Right kidney (tissue), 1 donor: ENCODE data around the gene B9D1.

Source experiments
- DNase-seq: peaks from one replicate; pipeline ENCODE4 v3.0.0-alpha.2; 2016

B9D1 gene

GRCh38 chr17:19377602-19378415, 15.3 kb upstream of the B9D1 start:
- peak; percentile 100 for DNase-seq

- DNase-seq, result no peak
Observed at GRCh38 chr17:19376811-19377210, 14.3 kb upstream of the B9D1 start.

- no peak for DNase-seq
Observed at GRCh38 chr17:19375732-19376131, 13.2 kb upstream of the B9D1 start.

GRCh38 chr17:19374136-19374535, 11.6 kb upstream of the B9D1 start:
- no peak for DNase-seq

- no peak for DNase-seq
Observed at GRCh38 chr17:19372866-19373504, 10.5 kb upstream of the B9D1 start.

- no peak for DNase-seq
Observed at GRCh38 chr17:19372439-19372838, 9.9 kb upstream of the B9D1 start.

GRCh38 chr17:19372011-19372370, 9.5 kb upstream of the B9D1 start:
- no peak for DNase-seq

GRCh38 chr17:19371259-19372010, 8.9 kb upstream of the B9D1 start:
- no peak for DNase-seq

- DNase-seq, result no peak
Observed at GRCh38 chr17:19370493-19370960, 8.0 kb upstream of the B9D1 start.

GRCh38 chr17:19369846-19370492, 7.4 kb upstream of the B9D1 start:
- no peak for DNase-seq

- DNase-seq, result no peak
Observed at GRCh38 chr17:19369107-19369778, 6.7 kb upstream of the B9D1 start.

- DNase-seq, result no peak
Observed at GRCh38 chr17:19368229-19368628, 5.7 kb upstream of the B9D1 start.

GRCh38 chr17:19366637-19366972, 4.1 kb upstream of the B9D1 start:
- no peak for DNase-seq

GRCh38 chr17:19365833-19366636, 3.5 kb upstream of the B9D1 start:
- no peak for DNase-seq

- no peak for DNase-seq
Observed at GRCh38 chr17:19365499-19365817, 2.9 kb upstream of the B9D1 start.

GRCh38 chr17:19364699-19365498, 2.4 kb upstream of the B9D1 start:
- DNase-seq, result peak; percentile 39

- peak; percentile 27 for DNase-seq
Observed at GRCh38 chr17:19363460-19364035, 1.0 kb upstream of the B9D1 start.

GRCh38 chr17:19363114-19363438, 553 bp upstream of the B9D1 start:
- no peak for DNase-seq

- no peak for DNase-seq
Observed at GRCh38 chr17:19361944-19362276, 613 bp downstream of the B9D1 start.

- no peak for DNase-seq
Observed at GRCh38 chr17:19361326-19361725, 1.2 kb downstream of the B9D1 start.

GRCh38 chr17:19360772-19361171, 1.8 kb downstream of the B9D1 start:
- DNase-seq, result no peak
